Measurements from ENCODE around the gene ZFP92. TPM values are rescaled to one million over a fixed set of nuclear protein-coding genes. Genes with fewer than 3 reads are reported as not detected.

The ZFP92 gene
- total RNA-seq, 5 donors from 2014 or later (not counting 1 experiment from before 2014, with no cell fraction given) = 0.60 to 1.4 (median 1.2) TPM

DNA sequence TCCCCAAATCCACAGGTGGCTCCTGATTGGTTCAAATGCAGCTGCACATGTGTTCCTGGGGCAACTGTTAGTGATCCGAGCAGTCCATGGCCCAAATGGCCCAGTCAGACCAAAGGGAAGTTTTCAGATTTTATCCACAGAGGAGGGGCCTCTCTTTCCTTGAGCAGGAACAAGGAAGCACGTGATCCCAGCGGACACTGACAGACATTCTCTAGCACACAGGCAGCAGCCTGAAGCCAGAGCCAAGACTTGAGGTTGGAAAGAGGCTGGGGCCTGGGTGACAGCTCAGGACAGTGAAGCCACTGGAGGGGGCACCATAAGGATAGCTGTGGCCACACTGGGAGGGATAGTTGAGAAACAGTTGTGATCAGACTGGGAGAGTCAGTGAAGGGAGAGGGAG lies 3.5 kb upstream of the ZFP92 start:
- Mint-ChIP-seq H3K4me3 (no peak overlapping the region), H3K9me3 (no peaks in the 10 kb centered on the region), H3K27ac (no peak overlapping the region), H3K4me1 (peaks cover 11 to 12% (median 12%) of the 10 kb centered on the region in 3 donors), H3K36me3 (no peaks in the 10 kb centered on the region), H3K27me3 (peaks cover 2 to 18% of the 10 kb centered on the region in 2 donors)
- DNase-seq (no peak), ATAC-seq (replicated peaks in 1 of 4) (no peak)
- H3K36me3 ChIP-seq (ENCODE audit: control insufficient read depth in 2 of 2, extremely low read depth in 1 of 2, insufficient read depth in 1 of 2, low read length in 1 of 2) = no peaks in the 10 kb centered on the region
- no peak overlapping the region for H3K27ac ChIP-seq (ENCODE audit: low read length)
- CTCF ChIA-PET = no interaction called here
- peaks cover 0 to 4% of the 10 kb centered on the region in 2 experiments for H3K27me3 ChIP-seq (replicated peaks in 1 of 2; ENCODE audit: control insufficient read depth in 2 of 2, extremely low read depth in 1 of 2, insufficient read depth in 2 of 2, low read length in 1 of 2)
- WGBS (ENCODE audit: insufficient coverage) = no CpG with 5 or more reads among the region's 3 CpGs
- H3K4me3 ChIP-seq (ENCODE audit: control insufficient read depth in 1 of 2, extremely low read depth in 1 of 2, low read length in 1 of 2) = no peak overlapping the region
- POLR2A ChIA-PET = no interaction called here
- no peaks in the 10 kb centered on the region for H3K9me3 ChIP-seq
- peaks cover 0 to 12% of the 10 kb centered on the region in 2 experiments for H3K4me1 ChIP-seq (ENCODE audit: control insufficient read depth in 1 of 2, extremely low read depth in 1 of 2, insufficient read depth in 2 of 2, low read length in 2 of 2)

DNA sequence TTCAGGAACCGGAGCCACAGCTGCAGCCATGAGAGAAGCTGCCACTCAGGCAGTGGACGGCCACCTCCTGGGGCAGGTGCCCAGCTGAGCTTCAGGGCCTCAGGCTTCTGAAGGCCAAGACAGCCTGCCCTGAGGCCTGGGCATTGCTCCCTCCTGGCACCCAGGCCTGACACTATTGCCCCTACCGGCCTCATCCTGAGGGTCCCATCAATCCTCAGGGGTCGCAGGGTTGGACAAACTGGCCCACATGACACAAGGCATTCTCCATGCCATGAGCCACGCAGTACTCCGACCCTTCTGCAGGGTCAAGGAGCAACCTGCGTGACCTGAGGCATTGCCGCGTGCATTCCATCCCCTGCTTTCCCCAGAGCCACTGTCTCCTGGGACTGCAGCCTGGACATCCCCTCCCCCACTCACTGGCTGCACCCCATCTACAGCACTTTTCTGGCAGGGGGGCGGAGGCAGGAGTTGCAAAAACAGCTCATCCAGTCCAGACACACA lies 3.0 kb upstream of the ZFP92 start:
- H3K4me3 Mint-ChIP-seq = no peak overlapping the region
- H3K27me3 Mint-ChIP-seq = peaks cover 2 to 18% of the 10 kb centered on the region in 2 donors
- H3K9me3 Mint-ChIP-seq = no peaks in the 10 kb centered on the region
- ChIA-PET CTCF (no interaction called here), POLR2A (no interaction called here)
- Histone ChIP-seq H3K4me3 (ENCODE audit: control insufficient read depth in 1 of 2, extremely low read depth in 1 of 2, low read length in 1 of 2) (no peak overlapping the region), H3K9me3 (no peaks in the 10 kb centered on the region), H3K4me1 (ENCODE audit: control insufficient read depth in 1 of 2, extremely low read depth in 1 of 2, insufficient read depth in 2 of 2, low read length in 2 of 2) (peaks cover 0 to 12% of the 10 kb centered on the region in 2 experiments), H3K27me3 (replicated peaks in 1 of 2; ENCODE audit: control insufficient read depth in 2 of 2, extremely low read depth in 1 of 2, insufficient read depth in 2 of 2, low read length in 1 of 2) (peaks cover 0 to 4% of the 10 kb centered on the region in 2 experiments), H3K36me3 (ENCODE audit: control insufficient read depth in 2 of 2, extremely low read depth in 1 of 2, insufficient read depth in 1 of 2, low read length in 1 of 2) (no peaks in the 10 kb centered on the region), H3K27ac (ENCODE audit: low read length) (no peak overlapping the region)
- H3K27ac Mint-ChIP-seq = no peak overlapping the region
- H3K4me1 Mint-ChIP-seq = peaks cover 11 to 12% (median 12%) of the 10 kb centered on the region in 3 donors
- ATAC-seq (replicated peaks in 1 of 4) (no peak), DNase-seq (no peak)
- H3K36me3 Mint-ChIP-seq = no peaks in the 10 kb centered on the region
- WGBS (ENCODE audit: insufficient coverage) = 94% methylated on average over 8 of the region's 10 CpGs

DNA sequence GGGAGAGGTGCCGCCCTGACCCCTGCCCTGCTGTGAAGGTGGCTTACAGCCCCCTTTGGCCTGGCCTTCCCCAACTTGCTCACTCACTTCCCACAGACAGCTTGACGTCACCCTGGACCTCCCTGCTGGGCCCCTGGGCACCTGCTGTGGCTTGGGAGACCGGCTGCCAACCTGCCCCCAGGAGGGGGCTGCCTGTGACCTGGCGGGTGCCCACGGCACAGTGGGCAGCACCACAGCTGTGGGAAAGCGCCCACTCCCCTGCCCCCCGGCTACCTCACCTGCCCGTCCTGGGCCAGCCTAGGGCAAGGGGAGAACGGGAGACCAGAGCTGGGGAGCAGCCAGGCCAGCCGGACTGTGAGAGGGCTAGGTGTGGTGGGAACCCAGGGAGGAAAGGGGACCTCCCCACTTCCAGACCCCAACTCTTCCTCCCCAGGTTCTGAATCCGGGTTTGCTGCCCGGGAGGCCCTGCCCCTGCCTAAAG lies 2.4 kb upstream of the ZFP92 start:
- peaks cover 11 to 14% (median 12%) of the 10 kb centered on the region in 3 donors for H3K4me1 Mint-ChIP-seq
- Histone ChIP-seq H3K36me3 (ENCODE audit: control insufficient read depth in 2 of 2, extremely low read depth in 1 of 2, insufficient read depth in 1 of 2, low read length in 1 of 2) (no peaks in the 10 kb centered on the region), H3K9me3 (no peaks in the 10 kb centered on the region), H3K4me1 (ENCODE audit: control insufficient read depth in 1 of 2, extremely low read depth in 1 of 2, insufficient read depth in 2 of 2, low read length in 2 of 2) (peaks cover 0 to 12% of the 10 kb centered on the region in 2 experiments), H3K27ac (ENCODE audit: low read length) (no peak overlapping the region), H3K27me3 (replicated peaks in 1 of 2; ENCODE audit: control insufficient read depth in 2 of 2, extremely low read depth in 1 of 2, insufficient read depth in 2 of 2, low read length in 1 of 2) (peaks cover 0 to 4% of the 10 kb centered on the region in 2 experiments), H3K4me3 (ENCODE audit: control insufficient read depth in 1 of 2, extremely low read depth in 1 of 2, low read length in 1 of 2) (no peak overlapping the region)
- no peak for ATAC-seq (replicated peaks in 1 of 4)
- H3K27me3 Mint-ChIP-seq = peaks cover 2 to 18% of the 10 kb centered on the region in 2 donors
- POLR2A ChIA-PET = no interaction called here
- no peak overlapping the region for H3K27ac Mint-ChIP-seq
- H3K4me3 Mint-ChIP-seq = no peak overlapping the region
- no peak for DNase-seq
- H3K9me3 Mint-ChIP-seq = no peaks in the 10 kb centered on the region
- WGBS (ENCODE audit: insufficient coverage) = no CpG with 5 or more reads among the region's 12 CpGs
- CTCF ChIA-PET = no interaction called here
- no peaks in the 10 kb centered on the region for H3K36me3 Mint-ChIP-seq

DNA sequence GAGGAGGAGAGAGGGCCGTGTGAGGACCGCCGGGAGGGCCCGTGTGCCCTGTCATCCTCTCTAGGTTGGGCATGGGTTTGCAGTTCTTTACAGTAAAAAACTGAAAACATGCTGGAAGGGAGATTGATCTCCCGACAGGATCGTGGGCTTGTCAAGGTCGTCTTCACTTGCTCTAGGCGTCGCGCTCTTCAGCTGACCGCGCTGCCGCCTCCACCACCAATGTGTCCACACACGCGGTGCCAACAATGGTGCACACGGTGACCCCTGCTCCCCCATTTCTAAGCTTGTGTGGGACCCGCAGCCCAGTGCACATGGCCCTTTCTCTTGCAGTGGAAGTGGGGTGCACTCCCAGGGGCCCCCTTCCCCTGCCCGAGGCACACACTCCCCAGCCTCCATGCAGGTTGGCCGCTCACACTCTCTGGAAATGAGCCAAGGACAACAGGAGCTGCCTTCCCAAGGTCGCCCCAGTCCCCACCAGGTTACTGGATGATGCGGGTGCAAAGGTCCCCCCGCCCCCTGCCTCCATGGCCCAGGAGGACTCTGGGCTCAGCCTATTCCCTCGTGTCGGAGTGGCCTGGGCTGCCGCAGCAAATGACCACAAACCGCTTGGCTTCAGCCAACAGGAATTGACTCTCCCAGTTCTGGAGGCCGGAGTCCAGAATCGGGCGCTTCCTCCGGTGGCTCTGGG lies 1.7 kb upstream of the ZFP92 start:
- Mint-ChIP-seq H3K4me3 (no peak overlapping the region), H3K27me3 (peaks cover 2 to 15% of the 10 kb centered on the region in 2 donors), H3K36me3 (no peaks in the 10 kb centered on the region), H3K27ac (no peak overlapping the region), H3K9me3 (no peaks in the 10 kb centered on the region), H3K4me1 (peaks cover 11 to 14% (median 12%) of the 10 kb centered on the region in 3 donors)
- peaks cover 0 to 4% of the 10 kb centered on the region in 2 experiments for H3K27me3 ChIP-seq (replicated peaks in 1 of 2; ENCODE audit: control insufficient read depth in 2 of 2, extremely low read depth in 1 of 2, insufficient read depth in 2 of 2, low read length in 1 of 2)
- no peaks in the 10 kb centered on the region for H3K9me3 ChIP-seq
- H3K4me1 ChIP-seq (ENCODE audit: control insufficient read depth in 1 of 2, extremely low read depth in 1 of 2, insufficient read depth in 2 of 2, low read length in 2 of 2) = peaks cover 0 to 12% of the 10 kb centered on the region in 2 experiments
- ATAC-seq (replicated peaks in 1 of 4) (no peak), DNase-seq (no peak)
- no peak overlapping the region for H3K4me3 ChIP-seq (ENCODE audit: control insufficient read depth in 1 of 2, extremely low read depth in 1 of 2, low read length in 1 of 2)
- POLR2A ChIA-PET = no interaction called here
- CTCF ChIA-PET = no interaction called here
- no peaks in the 10 kb centered on the region for H3K36me3 ChIP-seq (ENCODE audit: control insufficient read depth in 2 of 2, extremely low read depth in 1 of 2, insufficient read depth in 1 of 2, low read length in 1 of 2)
- H3K27ac ChIP-seq (ENCODE audit: low read length) = no peak overlapping the region
- WGBS (ENCODE audit: insufficient coverage) = 92% methylated on average over 15 of the region's 30 CpGs

DNA sequence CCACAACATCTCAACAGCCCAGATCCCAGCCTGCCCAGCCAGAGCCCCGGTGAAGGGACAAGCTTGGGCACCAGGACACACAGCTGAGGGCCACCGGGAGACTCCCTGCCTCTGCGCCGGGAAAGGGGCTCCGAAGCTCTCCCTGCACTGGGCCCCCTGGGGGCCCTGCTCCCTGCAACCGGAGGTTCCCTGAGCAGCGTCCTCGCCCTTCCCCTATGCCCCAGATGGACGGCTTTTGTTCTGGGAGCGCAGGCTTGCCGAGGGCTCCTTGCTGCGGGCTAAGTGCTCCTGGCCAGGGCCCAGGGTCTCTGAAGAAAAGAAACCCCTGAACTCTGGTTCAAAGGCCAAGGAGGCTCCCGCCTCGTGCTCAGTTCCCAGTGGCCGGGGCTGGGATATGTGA lies 899 bp upstream of the ZFP92 start:
- 98% methylated on average over 9 of the region's 15 CpGs for WGBS (ENCODE audit: insufficient coverage)
- ATAC-seq (replicated peaks in 1 of 4) = no peak
- Histone ChIP-seq H3K4me3 (ENCODE audit: control insufficient read depth in 1 of 2, extremely low read depth in 1 of 2, low read length in 1 of 2) (no peak overlapping the region), H3K4me1 (ENCODE audit: control insufficient read depth in 1 of 2, extremely low read depth in 1 of 2, insufficient read depth in 2 of 2, low read length in 2 of 2) (peaks cover 0 to 12% of the 10 kb centered on the region in 2 experiments), H3K36me3 (ENCODE audit: control insufficient read depth in 2 of 2, extremely low read depth in 1 of 2, insufficient read depth in 1 of 2, low read length in 1 of 2) (no peaks in the 10 kb centered on the region), H3K27me3 (replicated peaks in 1 of 2; ENCODE audit: control insufficient read depth in 2 of 2, extremely low read depth in 1 of 2, insufficient read depth in 2 of 2, low read length in 1 of 2) (peaks cover 0 to 4% of the 10 kb centered on the region in 2 experiments), H3K9me3 (no peaks in the 10 kb centered on the region), H3K27ac (ENCODE audit: low read length) (no peak overlapping the region)
- Mint-ChIP-seq H3K27ac (no peak overlapping the region), H3K4me3 (peak overlapping the region in 2 of 3 donors; percentile 21 to 75), H3K36me3 (no peaks in the 10 kb centered on the region), H3K27me3 (peaks cover 2 to 14% of the 10 kb centered on the region in 2 donors), H3K9me3 (no peaks in the 10 kb centered on the region), H3K4me1 (peaks cover 11 to 14% (median 12%) of the 10 kb centered on the region in 3 donors)
- no peak for DNase-seq
- POLR2A ChIA-PET = no interaction called here
- CTCF ChIA-PET = no interaction called here

DNA sequence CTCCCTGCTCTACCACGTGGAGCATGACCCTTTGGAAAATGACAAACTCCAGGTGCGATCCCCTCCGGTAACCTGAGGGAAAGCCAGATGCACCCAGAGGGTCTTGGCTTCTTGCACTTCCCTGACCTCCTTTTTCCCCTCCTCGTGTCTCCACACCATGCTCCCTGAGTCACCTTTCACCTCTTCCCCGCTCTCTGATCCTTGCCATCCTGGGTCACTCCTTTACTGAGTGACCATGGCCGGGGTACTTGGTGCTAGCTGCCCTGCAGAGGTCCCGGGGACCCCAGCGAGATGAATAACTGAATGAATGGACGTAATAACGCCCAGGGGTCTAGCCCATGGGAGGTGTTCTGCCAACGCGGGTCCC lies 401 bp upstream of the ZFP92 start:
- H3K9me3 ChIP-seq = no peaks in the 10 kb centered on the region
- H3K27me3 ChIP-seq (replicated peaks in 1 of 2; ENCODE audit: control insufficient read depth in 2 of 2, extremely low read depth in 1 of 2, insufficient read depth in 2 of 2, low read length in 1 of 2) = peaks cover 0 to 4% of the 10 kb centered on the region in 2 experiments
- H3K36me3 Mint-ChIP-seq = no peaks in the 10 kb centered on the region
- CTCF ChIA-PET = no interaction called here
- no peak overlapping the region for H3K27ac ChIP-seq (ENCODE audit: low read length)
- no peak overlapping the region for H3K27ac Mint-ChIP-seq
- peak overlapping the region; percentile 68 to 75 (median 72) for H3K4me3 Mint-ChIP-seq
- DNase-seq (no peak), ATAC-seq (replicated peaks in 1 of 4) (no peak)
- POLR2A ChIA-PET = no interaction called here
- peaks cover 2 to 13% of the 10 kb centered on the region in 2 donors for H3K27me3 Mint-ChIP-seq
- H3K36me3 ChIP-seq (ENCODE audit: control insufficient read depth in 2 of 2, extremely low read depth in 1 of 2, insufficient read depth in 1 of 2, low read length in 1 of 2) = no peaks in the 10 kb centered on the region
- peaks cover 11 to 14% (median 12%) of the 10 kb centered on the region in 3 donors for H3K4me1 Mint-ChIP-seq
- peak overlapping the region; percentile 5 to 45 for H3K4me3 ChIP-seq (ENCODE audit: control insufficient read depth in 1 of 2, extremely low read depth in 1 of 2, low read length in 1 of 2)
- no peaks in the 10 kb centered on the region for H3K9me3 Mint-ChIP-seq
- peaks cover 0 to 12% of the 10 kb centered on the region in 2 experiments for H3K4me1 ChIP-seq (ENCODE audit: control insufficient read depth in 1 of 2, extremely low read depth in 1 of 2, insufficient read depth in 2 of 2, low read length in 2 of 2)
- 83% methylated on average over 4 of the region's 12 CpGs for WGBS (ENCODE audit: insufficient coverage)

Measured in T-cell (primary cell).